HTR-8/SVneo (cell line): ENCODE data around the gene DHX34.
"Not testable (repeated sequence)": the region's sequence is repeated elsewhere in the genome, so short reads cannot be mapped to it uniquely, and the experiment has no call there.

ENCODE experiments used
- DNase-seq: peaks from one replicate; pipeline ENCODE4 v3.0.0; 2011; ENCODE audit warnings: low spot score, mixed read lengths; ENCODE audit not compliant: insufficient read length
- FAIRE-seq: peaks from 2 replicates; lab custom pipeline; 2011; peaks lifted over from hg19 to GRCh38; lab: Jason Lieb, UNC

DHX34 gene

GRCh38 chr19:47323409-47323808, 25.7 kb upstream of the DHX34 start:
- FAIRE-seq, result no peak
- DNase-seq, result no peak

DNA sequence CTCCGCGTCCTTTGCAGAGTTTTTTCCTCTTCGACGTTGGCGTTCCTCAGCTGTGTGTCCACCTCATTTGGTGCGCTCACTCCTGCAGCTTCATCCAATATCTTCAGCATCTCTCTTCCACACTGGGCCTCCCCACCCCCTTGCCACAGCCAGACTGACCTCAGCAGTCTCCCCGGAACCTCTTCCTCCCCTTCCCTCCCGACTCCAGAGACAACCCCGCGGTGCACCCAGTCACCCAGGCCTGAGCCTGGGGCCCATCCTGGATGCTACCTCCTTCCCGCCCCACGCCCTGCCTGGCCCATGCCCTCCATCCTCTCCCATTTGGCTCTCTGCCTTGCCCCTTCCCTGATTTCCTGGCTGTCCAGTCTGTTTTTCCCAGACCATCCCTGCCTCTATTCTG, 25.2 kb upstream of the DHX34 start:
- no peak for DNase-seq
- peak; percentile 49 for FAIRE-seq

- no peak for DNase-seq
- no peak for FAIRE-seq
These were observed 24.6 kb upstream of the DHX34 start for GRCh38 chr19:47324502-47324901.

GRCh38 chr19:47330466-47330869, 18.6 kb upstream of the DHX34 start:
- no peak for FAIRE-seq
- no peak for DNase-seq

DNA sequence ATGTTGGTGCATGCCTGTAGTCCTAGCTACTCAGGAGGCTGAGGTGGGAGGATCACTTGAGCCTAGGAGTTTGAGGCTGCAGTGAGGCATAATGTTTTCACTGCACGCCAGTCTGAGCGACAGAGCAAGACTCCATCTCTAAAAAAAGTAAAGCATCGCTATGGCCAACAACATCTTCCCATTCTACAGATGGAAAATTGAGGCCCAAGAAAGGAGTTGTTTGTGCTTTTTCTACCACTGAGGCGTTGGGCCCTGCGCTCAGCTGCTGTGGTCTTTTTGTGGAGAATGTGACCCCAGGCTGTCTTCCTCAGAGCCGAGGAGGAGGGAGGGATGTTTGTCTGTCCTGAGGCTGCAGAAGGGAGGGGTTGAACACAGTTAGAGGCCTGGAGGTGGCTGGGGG, 17.6 kb upstream of the DHX34 start:
- DNase-seq, result no peak
- no peak for FAIRE-seq

DNA sequence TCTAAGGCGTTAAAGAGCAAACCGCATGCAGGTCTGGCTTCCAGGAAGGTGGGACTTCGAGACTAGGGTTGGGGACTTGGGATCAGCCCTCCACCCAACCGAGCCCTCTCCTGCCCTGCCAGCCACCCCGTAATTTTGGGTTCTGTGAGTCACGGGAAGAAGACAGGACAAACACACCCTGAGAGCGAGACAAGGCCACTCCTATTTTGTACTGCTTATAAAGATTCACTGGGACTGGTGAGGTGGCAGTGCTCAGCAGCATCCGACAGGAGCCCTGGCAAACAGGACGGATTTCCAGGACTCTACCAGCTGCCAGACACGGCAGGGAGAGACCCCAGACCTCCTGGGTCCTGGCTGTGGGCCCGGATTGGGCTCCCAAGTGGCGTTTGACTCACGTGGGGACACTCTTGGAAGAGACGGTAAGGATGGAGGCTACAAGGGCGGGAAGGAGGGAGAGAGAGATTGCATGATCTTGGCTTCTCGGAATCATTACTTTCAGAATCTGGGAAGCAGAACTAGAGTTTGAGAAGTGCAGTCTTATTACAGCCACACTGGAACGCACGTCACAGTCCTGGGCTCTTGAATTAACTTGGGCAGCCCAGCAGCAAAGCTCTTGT, 17.1 kb upstream of the DHX34 start, which contains the start of gene C5AR2:
Gene C5AR2, plus strand, starts transcription at position 245 of the 617 bp plus-strand sequence. CDS start 8,625 bp downstream, outside the sequence.
- DNase-seq (no peak), FAIRE-seq (no peak)

- not testable (repeated sequence) for DNase-seq, FAIRE-seq
These were observed 12.1 kb upstream of the DHX34 start for GRCh38 chr19:47336765-47337718.

DNA sequence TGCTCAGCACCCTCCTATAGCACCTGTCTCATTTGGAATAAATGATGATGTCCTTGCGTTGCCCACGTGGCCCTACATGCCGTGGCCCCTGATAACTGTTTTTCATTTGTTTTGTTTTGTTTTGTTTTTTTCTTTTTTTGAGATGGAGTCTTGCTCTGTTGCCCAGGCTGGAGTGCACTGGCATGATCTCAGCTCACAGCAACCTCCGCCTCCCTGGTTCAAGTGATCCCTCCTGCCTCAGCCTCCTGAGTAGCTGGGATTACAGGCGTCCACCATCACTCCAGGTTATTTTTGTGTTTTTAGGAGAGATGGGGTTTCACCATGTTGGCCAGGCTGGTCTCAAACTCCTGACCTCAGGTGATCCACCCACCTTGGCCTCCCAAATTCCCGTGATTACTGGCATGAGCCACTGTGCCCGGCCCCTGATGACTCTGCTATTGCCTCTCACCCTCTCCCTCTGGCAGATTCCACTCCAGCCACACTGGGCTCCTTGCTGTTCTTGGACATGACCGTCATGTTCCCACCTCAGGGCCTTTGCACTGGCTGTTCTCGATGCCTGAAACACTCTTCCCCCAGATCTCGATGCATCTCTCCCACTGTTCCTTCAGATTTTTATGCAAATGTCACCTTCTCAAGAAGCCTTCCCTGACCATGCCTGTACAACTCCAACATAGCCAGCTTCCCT, 9.8 kb upstream of the DHX34 start:
- DNase-seq, result no peak
- no peak for FAIRE-seq

GRCh38 chr19:47340477-47341208, 8.5 kb upstream of the DHX34 start:
- DNase-seq (no peak), FAIRE-seq (no peak)

- DNase-seq (no peak), FAIRE-seq (no peak)
These were observed 7.4 kb upstream of the DHX34 start for GRCh38 chr19:47341734-47342133.

DNA sequence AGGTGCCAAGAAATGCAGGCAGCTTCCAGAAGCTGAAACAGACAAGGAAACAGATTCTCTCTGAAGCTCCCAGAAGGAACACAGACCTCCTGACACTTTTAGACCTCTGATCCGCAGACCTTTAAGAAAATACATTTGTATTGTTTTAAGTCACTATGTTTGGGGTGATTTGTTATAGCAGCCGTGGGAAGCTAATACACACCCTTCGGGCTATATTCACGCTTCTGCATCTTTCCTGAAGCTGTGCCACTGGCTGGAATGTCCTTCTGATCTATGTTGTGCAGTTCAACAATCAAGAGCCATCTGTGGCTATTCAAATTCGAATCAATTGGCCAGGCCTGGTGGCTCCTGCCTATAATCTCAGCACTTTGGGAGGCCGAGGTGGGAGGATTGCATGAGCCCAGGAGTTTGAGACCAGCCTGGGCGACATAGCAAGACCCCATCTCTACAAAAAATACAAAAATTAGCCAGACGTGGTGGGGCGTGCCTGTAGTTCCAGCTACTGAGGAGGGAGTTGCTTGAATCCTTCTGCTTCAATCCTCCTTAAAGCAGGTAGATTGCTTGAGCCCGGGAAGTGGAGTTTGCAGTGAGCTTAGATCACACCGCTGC, 5.8 kb upstream of the DHX34 start:
- DNase-seq, result no peak
- no peak for FAIRE-seq

DNA sequence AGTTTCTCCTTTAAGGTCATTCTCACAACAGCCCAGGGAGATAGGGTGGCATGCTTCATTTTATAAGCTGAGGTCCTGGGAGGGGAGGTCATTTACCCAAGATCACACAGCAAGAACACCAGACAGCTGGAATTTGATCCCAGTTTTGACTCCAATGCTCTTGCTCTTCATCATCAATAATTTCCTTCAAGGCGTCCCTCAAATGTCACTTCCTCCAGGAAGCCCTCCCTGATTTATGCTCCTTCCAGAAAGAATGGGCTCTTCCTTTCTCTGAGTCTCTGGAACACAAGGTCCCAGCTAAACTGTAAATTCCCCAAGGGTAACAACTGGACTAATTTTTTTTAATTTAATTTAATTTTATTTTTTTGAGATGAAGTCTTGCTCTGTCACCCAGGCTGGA, 4.7 kb upstream of the DHX34 start:
- DNase-seq, result no peak
- FAIRE-seq, result no peak

- FAIRE-seq, DNase-seq: not testable (repeated sequence)
These were observed 3.1 kb upstream of the DHX34 start for GRCh38 chr19:47346024-47346423.

DNA sequence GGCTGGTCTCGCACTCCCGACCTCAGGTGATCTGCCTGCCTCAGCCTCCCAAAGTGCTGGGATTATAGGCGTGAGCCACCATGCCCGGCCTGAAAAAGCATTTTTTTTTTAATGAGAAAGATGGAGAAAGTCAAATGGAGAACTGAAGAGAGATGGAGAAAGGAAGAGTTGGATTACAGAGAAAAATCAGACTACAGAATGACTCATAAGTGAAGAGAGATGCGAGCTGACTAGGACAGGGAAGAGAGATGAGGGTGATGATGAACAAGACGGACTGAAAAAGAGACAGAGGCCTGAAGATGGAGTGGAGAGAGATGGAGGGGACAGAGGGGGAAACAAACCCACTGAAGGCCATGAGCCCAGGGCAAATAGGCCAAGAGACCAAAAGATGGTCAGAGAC, 1.5 kb downstream of the DHX34 start:
- no peak for FAIRE-seq
- no peak for DNase-seq

DNA sequence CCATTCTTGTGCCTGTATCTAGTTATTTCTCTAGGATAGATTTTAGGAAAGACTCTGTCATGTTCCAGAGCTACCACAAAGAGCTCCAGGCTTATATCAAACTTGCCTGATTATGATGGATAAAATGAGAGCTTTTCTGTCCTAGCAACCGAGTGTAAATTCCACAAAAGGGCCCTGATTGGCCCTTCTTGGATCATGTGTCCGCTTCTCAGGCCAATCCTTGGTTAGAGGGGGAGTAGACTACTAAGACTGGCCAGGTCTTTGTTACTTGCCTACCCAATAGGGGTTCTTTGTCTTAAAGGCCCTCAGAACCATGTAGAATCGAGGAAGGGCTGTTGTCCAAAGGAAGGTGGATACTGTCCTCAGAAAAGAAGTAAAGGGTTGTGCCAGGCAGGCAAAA, 2.4 kb downstream of the DHX34 start:
- DNase-seq (no peak), FAIRE-seq (no peak)

DNA sequence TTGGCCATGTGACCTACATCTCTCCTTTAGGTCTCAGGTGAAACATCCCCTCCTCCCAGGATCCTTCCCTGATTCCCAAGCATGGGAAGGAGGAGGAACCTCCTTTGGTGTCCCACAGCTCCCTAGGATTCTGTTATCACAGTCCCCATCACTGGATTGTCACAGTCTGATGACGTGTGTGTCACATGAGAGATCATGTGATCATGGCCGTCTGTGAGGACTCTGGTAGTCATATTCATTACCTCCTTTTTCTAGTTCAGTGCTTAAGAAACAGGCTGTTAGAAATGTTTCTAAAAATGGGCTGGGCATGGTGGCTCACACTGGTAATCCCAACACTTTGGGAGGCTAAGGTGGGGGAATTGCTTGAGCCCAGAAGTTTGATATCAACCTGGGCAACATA, 3.0 kb downstream of the DHX34 start:
- FAIRE-seq, result no peak
- no peak for DNase-seq

DNA sequence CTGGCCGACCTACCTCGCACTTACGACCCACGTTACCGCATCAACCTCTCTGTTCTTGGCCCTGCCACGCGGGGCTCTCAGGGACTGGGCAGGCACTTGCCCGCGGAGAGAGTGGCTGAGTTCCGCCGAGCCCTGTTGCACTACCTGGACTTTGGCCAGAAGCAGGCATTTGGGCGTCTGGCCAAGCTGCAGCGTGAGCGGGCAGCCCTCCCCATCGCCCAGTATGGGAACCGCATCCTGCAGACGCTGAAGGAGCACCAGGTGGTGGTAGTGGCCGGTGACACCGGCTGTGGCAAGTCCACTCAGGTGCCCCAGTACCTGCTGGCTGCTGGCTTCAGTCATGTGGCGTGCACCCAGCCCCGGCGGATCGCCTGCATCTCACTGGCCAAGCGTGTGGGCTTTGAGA, 4.2 kb downstream of the DHX34 start:
- DNase-seq (no peak), FAIRE-seq (no peak)

- no peak for FAIRE-seq
- no peak for DNase-seq
These were observed 7.8 kb downstream of the DHX34 start for GRCh38 chr19:47356900-47357299.

- FAIRE-seq (no peak), DNase-seq (no peak)
These were observed 8.9 kb downstream of the DHX34 start for GRCh38 chr19:47357788-47358680.
